Activated CD4-positive, alpha-beta T cell treated with anti-CD3 and anti-CD28 coated beads, Interleukin-2, amount 10 ng/mL, durations not matched to agents 24 days and 14 days (primary cell): ENCODE data around the gene TIAM2. TPM values are rescaled to one million over a fixed set of nuclear protein-coding genes. Genes with fewer than 3 reads are reported as not detected.
"Not testable (repeated sequence)": the region's sequence is repeated elsewhere in the genome, so short reads cannot be mapped to it uniquely, and the experiment has no call there.

Experiments used
- DNase-seq: peaks from one replicate; pipeline ENCODE4 v3.0.0; 2022
- H3K27ac Mint-ChIP-seq: one replicate; pipeline ENCODE4 v1.8.0; 2022; ENCODE audit warnings: mild to moderate bottlenecking, mixed read lengths
- H3K27me3 Mint-ChIP-seq: one replicate; pipeline ENCODE4 v1.8.0; 2022; ENCODE audit warnings: mixed read lengths
- H3K36me3 Mint-ChIP-seq: one replicate; pipeline ENCODE4 v1.8.0; 2022; ENCODE audit warnings: low read depth, mild to moderate bottlenecking, mixed read lengths
- H3K4me1 Mint-ChIP-seq: one replicate; pipeline ENCODE4 v1.8.0; 2021; ENCODE audit warnings: mixed read lengths
- H3K4me3 Mint-ChIP-seq: one replicate; pipeline ENCODE4 v1.8.0; 2022; ENCODE audit warnings: mild to moderate bottlenecking, moderate library complexity, mixed read lengths
- H3K9me3 Mint-ChIP-seq: one replicate; pipeline ENCODE4 v1.8.0; 2021; ENCODE audit warnings: mixed read lengths
- intact Hi-C: fragments of 100-400 bp; cut with micrococcal nuclease; formaldehyde crosslinking; loops from one replicate; pipeline ENCODE4 v1.15.1; 2023
- total RNA-seq: library from RNA; stranded (reverse); gene quantifications from 2 replicates; pipeline ENCODE4 v1.2.3, GENCODE V29; 2022

TIAM2 gene
- total RNA-seq, 1 donor from 2014 or later = 86.9 TPM

GRCh38 chr6:155219858-155220301 lies 224.8 kb downstream of the TIAM2 start:
- peaks cover 27% of the 10 kb centered on the region for H3K4me1 Mint-ChIP-seq
- H3K4me3 Mint-ChIP-seq = no peak overlapping the region
- peaks cover 5% of the 10 kb centered on the region for H3K27me3 Mint-ChIP-seq
- DNase-seq = no peak
- H3K27ac Mint-ChIP-seq = peak overlapping the region; percentile 29
- H3K36me3 Mint-ChIP-seq = peaks cover 29% of the 10 kb centered on the region
- intact Hi-C loops = no loop called here
- no peaks in the 10 kb centered on the region for H3K9me3 Mint-ChIP-seq

GRCh38 chr6:155221086-155221485 lies 226.0 kb downstream of the TIAM2 start:
- Mint-ChIP-seq H3K27me3 (peaks cover 5% of the 10 kb centered on the region), H3K4me1 (peaks cover 25% of the 10 kb centered on the region), H3K27ac (no peak overlapping the region), H3K9me3 (no peaks in the 10 kb centered on the region), H3K4me3 (no peak overlapping the region), H3K36me3 (peaks cover 26% of the 10 kb centered on the region)
- intact Hi-C loops = no loop called here
- DNase-seq = no peak

- Mint-ChIP-seq H3K36me3 (peaks cover 30% of the 10 kb centered on the region), H3K27ac (no peak overlapping the region), H3K9me3 (peaks cover 3% of the 10 kb centered on the region), H3K27me3 (no peaks in the 10 kb centered on the region), H3K4me1 (peaks cover 25% of the 10 kb centered on the region), H3K4me3 (no peak overlapping the region)
- no peak for DNase-seq
- intact Hi-C loops = no loop called here
Measured at GRCh38 chr6:155222506-155222905, 227.4 kb downstream of the TIAM2 start.

- no peaks in the 10 kb centered on the region for H3K27me3 Mint-ChIP-seq
- intact Hi-C loops = loop anchor here (1.0 kb wide), 3 partner anchors 38 to 97 kb away; no protein-coding TSS in a partner anchor
- H3K4me1 Mint-ChIP-seq = peaks cover 25% of the 10 kb centered on the region
- DNase-seq = peak; percentile 85
- H3K9me3 Mint-ChIP-seq = peaks cover 3% of the 10 kb centered on the region
- H3K4me3 Mint-ChIP-seq = peak overlapping the region; percentile 56
- H3K36me3 Mint-ChIP-seq = peaks cover 34% of the 10 kb centered on the region
- peak overlapping the region; percentile 77 for H3K27ac Mint-ChIP-seq
Measured at GRCh38 chr6:155223646-155224451, 228.7 kb downstream of the TIAM2 start.

- Mint-ChIP-seq H3K27me3 (no peaks in the 10 kb centered on the region), H3K27ac (peak overlapping the region; percentile 77), H3K9me3 (peaks cover 3% of the 10 kb centered on the region), H3K36me3 (peaks cover 31% of the 10 kb centered on the region), H3K4me1 (peaks cover 22% of the 10 kb centered on the region), H3K4me3 (peak overlapping the region; percentile 56)
- DNase-seq = no peak
- intact Hi-C loops = loop anchor here (1.0 kb wide), 3 partner anchors 38 to 97 kb away; no protein-coding TSS in a partner anchor
Measured at GRCh38 chr6:155224618-155225017, 229.5 kb downstream of the TIAM2 start.

GRCh38 chr6:155227046-155227445 lies 231.9 kb downstream of the TIAM2 start:
- H3K27ac Mint-ChIP-seq = no peak overlapping the region
- peaks cover 27% of the 10 kb centered on the region for H3K36me3 Mint-ChIP-seq
- H3K9me3 Mint-ChIP-seq = peaks cover 3% of the 10 kb centered on the region
- no peaks in the 10 kb centered on the region for H3K27me3 Mint-ChIP-seq
- DNase-seq = no peak
- H3K4me3 Mint-ChIP-seq = no peak overlapping the region
- intact Hi-C loops = no loop called here
- H3K4me1 Mint-ChIP-seq = peaks cover 20% of the 10 kb centered on the region

- intact Hi-C loops = no loop called here
- H3K36me3 Mint-ChIP-seq = peaks cover 29% of the 10 kb centered on the region
- H3K27me3 Mint-ChIP-seq = no peaks in the 10 kb centered on the region
- H3K4me1 Mint-ChIP-seq = peaks cover 15% of the 10 kb centered on the region
- H3K9me3 Mint-ChIP-seq = peaks cover 3% of the 10 kb centered on the region
- no peak overlapping the region for H3K4me3 Mint-ChIP-seq
- DNase-seq = no peak
- no peak overlapping the region for H3K27ac Mint-ChIP-seq
Measured at GRCh38 chr6:155228546-155229166, 233.5 kb downstream of the TIAM2 start.

GRCh38 chr6:155230975-155231374 lies 235.9 kb downstream of the TIAM2 start:
- DNase-seq, intact Hi-C loops, H3K4me3 Mint-ChIP-seq, H3K27me3 Mint-ChIP-seq, H3K4me1 Mint-ChIP-seq, H3K27ac Mint-ChIP-seq, H3K9me3 Mint-ChIP-seq: not testable (repeated sequence)
- peaks cover 27% of the 10 kb centered on the region for H3K36me3 Mint-ChIP-seq

- intact Hi-C loops = no loop called here
- H3K4me1 Mint-ChIP-seq = no peaks in the 10 kb centered on the region
- H3K36me3 Mint-ChIP-seq = peaks cover 26% of the 10 kb centered on the region
- H3K9me3 Mint-ChIP-seq = peaks cover under 1% of the 10 kb centered on the region
- H3K27ac Mint-ChIP-seq = no peak overlapping the region
- no peak for DNase-seq
- no peak overlapping the region for H3K4me3 Mint-ChIP-seq
- no peaks in the 10 kb centered on the region for H3K27me3 Mint-ChIP-seq
Measured at GRCh38 chr6:155232848-155233247, 237.7 kb downstream of the TIAM2 start.

GRCh38 chr6:155234167-155234566 lies 239.1 kb downstream of the TIAM2 start:
- Mint-ChIP-seq H3K4me1 (no peaks in the 10 kb centered on the region), H3K27ac (no peak overlapping the region), H3K9me3 (peaks cover 6% of the 10 kb centered on the region), H3K4me3 (no peak overlapping the region), H3K27me3 (no peaks in the 10 kb centered on the region), H3K36me3 (peaks cover 31% of the 10 kb centered on the region)
- intact Hi-C loops = no loop called here
- no peak for DNase-seq

- intact Hi-C loops = no loop called here
- Mint-ChIP-seq H3K9me3 (peaks cover 8% of the 10 kb centered on the region), H3K27ac (no peak overlapping the region), H3K4me1 (no peaks in the 10 kb centered on the region), H3K36me3 (peaks cover 32% of the 10 kb centered on the region), H3K27me3 (no peaks in the 10 kb centered on the region), H3K4me3 (no peak overlapping the region)
- no peak for DNase-seq
Measured at GRCh38 chr6:155234687-155235086, 239.6 kb downstream of the TIAM2 start.

GRCh38 chr6:155235087-155235486 lies 240.0 kb downstream of the TIAM2 start:
- no peak for DNase-seq
- Mint-ChIP-seq H3K27me3 (no peaks in the 10 kb centered on the region), H3K36me3 (peaks cover 35% of the 10 kb centered on the region), H3K9me3 (peaks cover 12% of the 10 kb centered on the region), H3K4me3 (no peak overlapping the region), H3K4me1 (no peaks in the 10 kb centered on the region), H3K27ac (no peak overlapping the region)
- intact Hi-C loops = no loop called here

GRCh38 chr6:155237613-155238012 lies 242.5 kb downstream of the TIAM2 start:
- Mint-ChIP-seq H3K4me3 (no peak overlapping the region), H3K27me3 (no peaks in the 10 kb centered on the region), H3K36me3 (peaks cover 45% of the 10 kb centered on the region), H3K9me3 (peaks cover 12% of the 10 kb centered on the region), H3K27ac (no peak overlapping the region), H3K4me1 (peaks cover 3% of the 10 kb centered on the region)
- DNase-seq = no peak
- intact Hi-C loops = no loop called here

- Mint-ChIP-seq H3K27ac (peak overlapping the region; percentile 46), H3K9me3 (peaks cover 12% of the 10 kb centered on the region), H3K4me1 (peaks cover 3% of the 10 kb centered on the region), H3K36me3 (peaks cover 65% of the 10 kb centered on the region), H3K27me3 (no peaks in the 10 kb centered on the region), H3K4me3 (no peak overlapping the region)
- intact Hi-C loops = no loop called here
- DNase-seq = no peak
Measured at GRCh38 chr6:155240905-155241600, 245.9 kb downstream of the TIAM2 start.
